ENCODE data around the gene VWA5B1.

- TF ChIP-seq CTCF (conservative IDR thresholded peaks at IDR 0.05; ENCODE audit: low read depth, low read length): no peak
- no peak for TF ChIP-seq EZH2phosphoT487 (IDR thresholded peaks at IDR 0.05; ENCODE audit: borderline replicate concordance, low read length)
Measured at GRCh38 chr1:20362856-20363255, 72.2 kb downstream of the VWA5B1 start.

All from PC-3 (cell line).